ENCODE results near the gene CD44.
"Not testable (repeated sequence)": the region's sequence is repeated elsewhere in the genome, so short reads cannot be mapped to it uniquely, and the experiment has no call there.

The CD44 gene

GRCh38 chr11:35218956-35219355 is 80.0 kb downstream of the CD44 start:
- in situ Hi-C loops (cut with MboI; ENCODE audit: low pct_unique_long_range_greater_than_20kb, low sequenced_read_pairs, unreplicated experiment): no loop called here
- no peak for TF ChIP-seq CTCF (IDR thresholded peaks at IDR 0.05; ENCODE audit: extremely low read depth, insufficient read depth, missing control alignments)
- DNase-seq (ENCODE audit: low spot score): no peak

DNA sequence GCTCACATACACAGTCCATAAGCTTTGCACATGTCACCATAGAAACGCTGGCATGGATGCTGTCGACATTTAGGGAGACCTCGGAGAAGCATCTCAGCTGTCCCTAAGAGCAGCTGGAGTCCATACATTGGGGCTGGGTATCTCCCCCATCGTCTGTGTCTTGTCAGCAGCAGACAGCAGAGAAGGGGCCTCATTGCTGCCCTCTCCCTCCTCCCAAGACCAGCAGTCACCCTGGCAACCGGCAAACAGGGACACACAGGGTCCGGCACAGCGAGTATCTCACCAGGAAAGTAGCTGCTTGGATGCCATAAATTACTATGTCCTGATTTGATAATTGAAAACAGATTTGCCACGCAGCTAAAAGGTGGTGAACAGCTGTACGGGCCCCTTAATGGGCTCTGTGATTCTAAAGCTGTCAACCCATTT is 84.4 kb downstream of the CD44 start:
- TF ChIP-seq CTCF (IDR thresholded peaks at IDR 0.05; ENCODE audit: extremely low read depth, insufficient read depth, missing control alignments): no peak
- no peak for DNase-seq (ENCODE audit: low spot score)
- in situ Hi-C loops (cut with MboI; ENCODE audit: low pct_unique_long_range_greater_than_20kb, low sequenced_read_pairs, unreplicated experiment): no loop called here

DNA sequence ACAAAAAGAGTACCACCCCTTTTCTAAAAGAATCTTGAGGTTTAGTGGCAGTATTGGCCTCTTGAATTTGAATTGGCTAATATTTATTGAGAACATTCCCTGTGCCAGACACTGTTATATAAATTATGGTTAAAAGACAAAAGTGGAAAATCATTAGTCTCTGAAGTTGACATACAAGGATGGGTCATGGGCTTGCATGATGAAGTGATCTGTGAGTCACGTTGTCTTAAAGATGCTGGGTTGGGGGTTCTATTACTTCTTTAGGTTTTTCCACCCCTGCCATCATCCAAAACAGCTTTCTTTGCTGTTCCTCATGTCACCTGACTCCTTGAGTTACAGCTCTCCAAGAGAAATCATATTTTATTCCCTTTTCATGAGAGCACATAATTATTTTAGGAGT is 85.0 kb downstream of the CD44 start:
- DNase-seq (ENCODE audit: low spot score): no peak
- TF ChIP-seq CTCF (IDR thresholded peaks at IDR 0.05; ENCODE audit: extremely low read depth, insufficient read depth, missing control alignments): no peak

GRCh38 chr11:35225946-35226520 is 87.1 kb downstream of the CD44 start:
- DNase-seq (ENCODE audit: low spot score): no peak
- in situ Hi-C loops (cut with MboI; ENCODE audit: low pct_unique_long_range_greater_than_20kb, low sequenced_read_pairs, unreplicated experiment): no loop called here
- TF ChIP-seq CTCF (IDR thresholded peaks at IDR 0.05; ENCODE audit: extremely low read depth, insufficient read depth, missing control alignments): no peak

More for the DNA sequence above, 85.0 kb downstream of the CD44 start:
- in situ Hi-C loops (cut with MboI; ENCODE audit: low pct_unique_long_range_greater_than_20kb, low sequenced_read_pairs, unreplicated experiment): no loop called here

- in situ Hi-C loops (cut with MboI; ENCODE audit: low pct_unique_long_range_greater_than_20kb, low sequenced_read_pairs, unreplicated experiment); DNase-seq (ENCODE audit: low spot score): not testable (repeated sequence)
Measured at GRCh38 chr11:35226756-35227155, 87.8 kb downstream of the CD44 start.

DNA sequence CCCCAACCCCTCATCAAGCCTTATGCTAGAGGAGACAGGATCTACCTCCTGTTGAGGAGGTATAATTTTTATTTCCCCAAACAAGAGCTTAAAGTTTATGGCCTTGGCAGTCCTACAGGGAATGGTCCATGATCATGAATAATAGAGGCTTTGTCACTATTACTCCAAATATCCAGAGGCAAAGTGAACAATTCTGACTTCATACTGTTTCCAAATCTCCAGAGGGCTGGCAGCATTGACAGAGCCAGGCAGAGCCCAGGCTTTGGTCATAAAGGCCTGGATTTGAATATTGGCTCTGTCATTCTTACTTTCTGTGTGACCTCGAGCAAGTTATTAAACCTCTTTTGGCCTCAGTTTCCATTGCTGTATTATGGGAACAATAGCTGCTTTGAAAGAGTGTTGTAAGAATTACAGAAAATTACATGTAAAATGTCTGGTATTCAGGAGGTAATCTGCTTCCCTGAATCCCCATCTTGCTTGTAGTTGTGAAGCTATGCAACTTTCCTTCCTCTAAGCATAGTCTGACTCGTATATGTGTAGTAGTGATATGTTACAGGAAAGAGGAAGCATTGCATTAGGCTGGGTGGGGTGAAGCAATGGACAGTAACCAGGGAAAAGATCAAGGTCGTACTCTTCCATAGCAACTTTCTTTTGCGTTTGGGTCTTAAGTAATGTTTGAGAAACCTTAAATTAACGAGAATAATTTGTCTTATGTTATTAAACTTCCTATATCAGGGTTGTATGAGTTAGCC is 88.8 kb downstream of the CD44 start:
- in situ Hi-C loops (cut with MboI; ENCODE audit: low pct_unique_long_range_greater_than_20kb, low sequenced_read_pairs, unreplicated experiment): no loop called here
- no peak for DNase-seq (ENCODE audit: low spot score)
- no peak for TF ChIP-seq CTCF (IDR thresholded peaks at IDR 0.05; ENCODE audit: extremely low read depth, insufficient read depth, missing control alignments)

- no peak for DNase-seq (ENCODE audit: low spot score)
- in situ Hi-C loops (cut with MboI; ENCODE audit: low pct_unique_long_range_greater_than_20kb, low sequenced_read_pairs, unreplicated experiment): no loop called here
- no peak for TF ChIP-seq CTCF (IDR thresholded peaks at IDR 0.05; ENCODE audit: extremely low read depth, insufficient read depth, missing control alignments)
Measured at GRCh38 chr11:35228328-35228725, 89.4 kb downstream of the CD44 start.
